Smooth muscle cell of the brain vasculature (primary cell): ENCODE measurements around the gene TIGD6.
"Not testable (repeated sequence)": the region's sequence is repeated elsewhere in the genome, so short reads cannot be mapped to it uniquely, and the experiment has no call there.

ENCODE experiments used
- DNase-seq: peaks from one replicate; pipeline ENCODE4 v3.0.0-alpha.2; 2012; ENCODE audit warnings: low read depth, low spot score

The TIGD6 gene

GRCh38 chr5:150000256-150000989, at the start of gene TIGD6, which contains the start of gene HMGXB3:
TSS of gene TIGD6 (minus strand) at chr5:150000654. CDS start at chr5:149996348, 4,306 bp downstream.
TSS of gene HMGXB3 (plus strand) at chr5:150000739. CDS start at chr5:150004853, 4,114 bp downstream.
- peak; percentile 82 for DNase-seq

GRCh38 chr5:150046031-150046430, 45.6 kb upstream of the TIGD6 start:
- no peak for DNase-seq

GRCh38 chr5:150045549-150045948, 45.1 kb upstream of the TIGD6 start:
- no peak for DNase-seq

- no peak for DNase-seq
These were observed 44.3 kb upstream of the TIGD6 start for GRCh38 chr5:150044712-150045111.

GRCh38 chr5:150044329-150044681, 43.9 kb upstream of the TIGD6 start:
- peak; percentile 87 for DNase-seq

GRCh38 chr5:150043657-150044328, 43.3 kb upstream of the TIGD6 start:
- DNase-seq, result no peak

- no peak for DNase-seq
These were observed 42.0 kb upstream of the TIGD6 start for GRCh38 chr5:150042459-150042858.

GRCh38 chr5:150038547-150038946, 38.1 kb upstream of the TIGD6 start:
- DNase-seq, result no peak

GRCh38 chr5:150036513-150036912, 36.1 kb upstream of the TIGD6 start:
- peak; percentile 92 for DNase-seq

- DNase-seq, result no peak
These were observed 34.9 kb upstream of the TIGD6 start for GRCh38 chr5:150035139-150035895.

GRCh38 chr5:150034662-150035061, 34.2 kb upstream of the TIGD6 start:
- no peak for DNase-seq

GRCh38 chr5:150033334-150033733, 32.9 kb upstream of the TIGD6 start:
- no peak for DNase-seq

- DNase-seq, result not testable (repeated sequence)
These were observed 27.6 kb upstream of the TIGD6 start for GRCh38 chr5:150028047-150028446.

GRCh38 chr5:150026682-150027172, 26.3 kb upstream of the TIGD6 start:
- DNase-seq, result no peak

- no peak for DNase-seq
These were observed 24.0 kb upstream of the TIGD6 start for GRCh38 chr5:150024346-150024984.

- no peak for DNase-seq
These were observed 22.7 kb upstream of the TIGD6 start for GRCh38 chr5:150023136-150023535.

GRCh38 chr5:150022681-150023080, 22.2 kb upstream of the TIGD6 start:
- no peak for DNase-seq

GRCh38 chr5:150022158-150022531, 21.7 kb upstream of the TIGD6 start:
- peak; percentile 46 for DNase-seq

- no peak for DNase-seq
These were observed 21.2 kb upstream of the TIGD6 start for GRCh38 chr5:150021491-150022157.

GRCh38 chr5:150020249-150020648, 19.8 kb upstream of the TIGD6 start:
- DNase-seq, result no peak
